ENCODE measurements around the gene RIPOR1.
A peak's percentile ranks its signal among the peaks of the same experiment; 100 is the strongest.

RIPOR1 gene

GRCh38 chr16:67594256-67594915 lies 65.8 kb downstream of the RIPOR1 start (continued):
- TF ChIP-seq TSHZ2 (CRISPR knock-in tag; IDR thresholded peaks at IDR 0.05) (no peak), TOX (CRISPR knock-in tag; IDR thresholded peaks at IDR 0.05; ENCODE audit: borderline replicate concordance) (no peak), ZC3H10 (CRISPR knock-in tag; IDR thresholded peaks at IDR 0.05) (no peak), ZNF565 (CRISPR knock-in tag; conservative IDR thresholded peaks at IDR 0.05; ENCODE audit: low read depth) (no peak), BACH2 (CRISPR knock-in tag; IDR thresholded peaks at IDR 0.05; ENCODE audit: borderline replicate concordance) (no peak), PATZ1 (CRISPR knock-in tag; IDR thresholded peaks at IDR 0.05; ENCODE audit: borderline replicate concordance) (no peak)

- 0 out of 2 replicates have a peak, but pooled peaks have one; percentile 31 for TF ChIP-seq CSDC2 (CRISPR knock-in tag; IDR thresholded peaks at IDR 0.05)
- no peak for TF ChIP-seq ZFP30 (CRISPR knock-in tag; IDR thresholded peaks at IDR 0.05)
- peak; percentile 68 for ATAC-seq
These were observed 66.3 kb downstream of the RIPOR1 start for GRCh38 chr16:67594956-67595355.

Data from SK-N-SH treated with all-trans-retinoic acid at 6 μM for 48 hours (cell line).